ENCODE results near the gene PSPC1.
"Not testable (repeated sequence)": the region's sequence is repeated elsewhere in the genome, so short reads cannot be mapped to it uniquely, and the experiment has no call there.

The PSPC1 gene

GRCh38 chr13:19695829-19696228 lies 86.9 kb downstream of the PSPC1 start:
- CTCF ChIA-PET: no interaction called here
- no peak overlapping the region for H3K4me3 ChIP-seq (ENCODE audit: low read depth, low read length)
- POLR2A ChIA-PET: no interaction called here
- TF ChIP-seq, protein P1, sequence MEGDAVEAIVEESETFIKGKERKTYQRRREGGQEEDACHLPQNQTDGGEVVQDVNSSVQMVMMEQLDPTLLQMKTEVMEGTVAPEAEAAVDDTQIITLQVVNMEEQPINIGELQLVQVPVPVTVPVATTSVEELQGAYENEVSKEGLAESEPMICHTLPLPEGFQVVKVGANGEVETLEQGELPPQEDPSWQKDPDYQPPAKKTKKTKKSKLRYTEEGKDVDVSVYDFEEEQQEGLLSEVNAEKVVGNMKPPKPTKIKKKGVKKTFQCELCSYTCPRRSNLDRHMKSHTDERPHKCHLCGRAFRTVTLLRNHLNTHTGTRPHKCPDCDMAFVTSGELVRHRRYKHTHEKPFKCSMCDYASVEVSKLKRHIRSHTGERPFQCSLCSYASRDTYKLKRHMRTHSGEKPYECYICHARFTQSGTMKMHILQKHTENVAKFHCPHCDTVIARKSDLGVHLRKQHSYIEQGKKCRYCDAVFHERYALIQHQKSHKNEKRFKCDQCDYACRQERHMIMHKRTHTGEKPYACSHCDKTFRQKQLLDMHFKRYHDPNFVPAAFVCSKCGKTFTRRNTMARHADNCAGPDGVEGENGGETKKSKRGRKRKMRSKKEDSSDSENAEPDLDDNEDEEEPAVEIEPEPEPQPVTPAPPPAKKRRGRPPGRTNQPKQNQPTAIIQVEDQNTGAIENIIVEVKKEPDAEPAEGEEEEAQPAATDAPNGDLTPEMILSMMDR (IDR thresholded peaks at IDR 0.05; ENCODE audit: insufficient read depth, low read length, missing control alignments): no peak
- no peak for DNase-seq (ENCODE audit: low read depth, low spot score)

DNA sequence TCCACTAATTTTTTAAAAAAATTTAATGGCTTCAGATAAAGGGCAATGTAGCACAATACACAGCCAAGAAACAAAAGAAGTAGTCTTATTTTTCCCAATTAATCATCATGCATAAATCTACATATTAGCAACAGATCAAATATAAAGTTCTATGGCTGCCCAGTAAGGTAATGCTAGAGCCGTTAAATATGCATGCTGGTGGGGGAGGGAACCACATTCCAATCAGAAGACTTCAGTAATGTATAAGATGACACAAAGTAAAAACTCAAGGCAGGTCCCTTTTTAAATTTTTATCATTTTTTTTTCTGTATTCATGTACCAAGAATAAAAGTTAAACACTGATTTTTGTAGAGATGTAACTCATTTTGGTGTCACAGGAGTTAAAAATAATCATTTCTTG lies 87.3 kb downstream of the PSPC1 start:
- H3K4me3 ChIP-seq (ENCODE audit: low read depth, low read length): no peak overlapping the region
- POLR2A ChIA-PET: no interaction called here
- no peak for DNase-seq (ENCODE audit: low read depth, low spot score)
- TF ChIP-seq, protein P1 (IDR thresholded peaks at IDR 0.05; ENCODE audit: insufficient read depth, low read length, missing control alignments): no peak
- CTCF ChIA-PET: no interaction called here

DNA sequence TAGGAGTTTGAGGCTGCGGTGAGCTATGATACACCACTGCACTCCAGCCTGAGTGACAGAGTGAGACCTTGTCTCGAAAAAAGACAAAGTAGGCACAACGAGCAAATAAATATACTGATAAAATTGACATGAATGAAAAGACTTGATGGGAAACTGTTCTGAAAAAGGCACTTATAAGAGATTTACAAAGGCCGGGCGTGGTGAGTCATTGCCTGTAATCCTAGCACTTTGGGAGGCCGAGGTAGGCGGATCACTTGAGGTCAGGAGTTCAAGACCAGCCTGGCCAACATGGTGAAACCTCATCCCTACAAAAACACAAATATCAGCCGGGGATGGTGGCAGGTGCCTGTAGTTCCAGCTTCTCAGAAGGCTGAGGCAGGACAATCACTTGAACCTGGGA lies 91.3 kb downstream of the PSPC1 start:
- POLR2A ChIA-PET; H3K4me3 ChIP-seq (ENCODE audit: low read depth, low read length); DNase-seq (ENCODE audit: low read depth, low spot score); CTCF ChIA-PET: not testable (repeated sequence)

GRCh38 chr13:19685437-19685836 lies 97.3 kb downstream of the PSPC1 start:
- TF ChIP-seq, protein P1 (IDR thresholded peaks at IDR 0.05; ENCODE audit: insufficient read depth, low read length, missing control alignments): no peak
- no peak overlapping the region for H3K4me3 ChIP-seq (ENCODE audit: low read depth, low read length)
- no peak for DNase-seq (ENCODE audit: low read depth, low spot score)
- ChIA-PET POLR2A (no interaction called here), CTCF (no interaction called here)

DNA sequence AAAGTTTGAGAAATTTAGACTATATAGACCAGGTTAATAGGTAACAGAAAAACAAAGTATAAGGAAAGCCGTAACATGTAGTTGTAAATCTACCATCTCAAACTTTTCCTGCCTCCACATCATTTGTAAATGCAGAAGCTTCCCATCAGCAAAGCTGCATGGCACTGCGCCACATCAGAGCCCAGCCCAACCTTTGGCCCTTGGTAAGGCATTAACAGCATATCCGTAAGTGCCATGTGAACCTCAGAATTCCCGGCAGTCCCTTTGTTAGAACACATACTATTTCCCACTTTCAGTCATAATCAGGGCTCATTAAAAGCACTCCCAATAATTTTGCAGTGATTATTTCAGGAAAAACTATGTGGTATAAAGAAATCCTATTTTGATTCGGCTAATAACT lies 97.7 kb downstream of the PSPC1 start:
- ChIA-PET POLR2A (no interaction called here), CTCF (no interaction called here)
- no peak overlapping the region for H3K4me3 ChIP-seq (ENCODE audit: low read depth, low read length)
- TF ChIP-seq, protein P1 (IDR thresholded peaks at IDR 0.05; ENCODE audit: insufficient read depth, low read length, missing control alignments): no peak
- no peak for DNase-seq (ENCODE audit: low read depth, low spot score)

DNA sequence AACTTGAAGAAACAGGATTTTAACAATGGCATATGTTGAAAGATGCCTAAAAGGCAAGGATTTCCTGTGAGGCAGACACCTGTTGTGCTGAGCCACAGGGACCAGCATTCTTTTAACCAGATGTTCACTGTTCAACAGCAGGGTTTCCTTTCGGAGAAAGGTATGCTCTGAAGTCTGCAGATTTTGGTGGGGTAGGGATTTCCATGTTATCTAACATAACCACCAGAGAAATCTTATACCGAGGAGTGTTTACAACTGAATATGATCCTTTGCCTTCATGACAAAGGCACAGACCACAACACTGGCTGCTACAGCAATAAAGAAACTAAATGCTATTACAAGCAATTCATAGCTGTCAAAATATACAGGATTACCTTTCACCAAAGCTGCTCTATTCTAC lies 101.2 kb downstream of the PSPC1 start:
- no peak for DNase-seq (ENCODE audit: low read depth, low spot score)
- POLR2A ChIA-PET: interaction anchor here (0.6 kb wide), 1 partner anchor 14 kb away, joined by 3 read pairs; no protein-coding TSS in a partner anchor
- CTCF ChIA-PET: no interaction called here
- no peak overlapping the region for H3K4me3 ChIP-seq (ENCODE audit: low read depth, low read length)
- TF ChIP-seq, protein P1 (IDR thresholded peaks at IDR 0.05; ENCODE audit: insufficient read depth, low read length, missing control alignments): no peak

DNA sequence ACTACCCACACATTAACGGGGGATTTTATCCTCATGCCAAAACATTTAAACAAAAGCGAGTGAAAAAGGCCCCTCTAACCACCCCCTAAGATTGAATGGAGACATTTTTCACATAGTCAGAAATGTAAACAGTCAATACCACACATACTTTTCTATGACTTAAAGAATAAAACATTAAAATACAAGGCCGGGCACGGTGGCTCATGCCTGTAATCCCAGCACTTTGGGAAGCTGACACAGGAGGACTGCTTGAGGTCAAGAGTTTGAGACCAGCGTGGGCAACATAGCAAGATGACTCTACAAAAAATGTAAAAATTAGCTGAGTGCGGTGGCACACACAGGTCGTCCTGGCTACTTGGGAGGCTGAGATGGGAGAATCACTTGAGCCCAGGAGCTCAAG lies 102.0 kb downstream of the PSPC1 start:
- CTCF ChIA-PET: no interaction called here
- H3K4me3 ChIP-seq (ENCODE audit: low read depth, low read length): no peak overlapping the region
- POLR2A ChIA-PET: interaction anchor here (0.6 kb wide), 1 partner anchor 13 kb away, joined by 3 read pairs; no protein-coding TSS in a partner anchor
- TF ChIP-seq, protein P1 (IDR thresholded peaks at IDR 0.05; ENCODE audit: insufficient read depth, low read length, missing control alignments): no peak
- no peak for DNase-seq (ENCODE audit: low read depth, low spot score)
